ENCODE measurements around the gene ZNF488. TPM values are rescaled to one million over a fixed set of nuclear protein-coding genes. Genes with fewer than 3 reads are reported as not detected.

Gene ZNF488
- total RNA-seq, 1 experiment from 2014 or later, result 2.2 TPM

DNA sequence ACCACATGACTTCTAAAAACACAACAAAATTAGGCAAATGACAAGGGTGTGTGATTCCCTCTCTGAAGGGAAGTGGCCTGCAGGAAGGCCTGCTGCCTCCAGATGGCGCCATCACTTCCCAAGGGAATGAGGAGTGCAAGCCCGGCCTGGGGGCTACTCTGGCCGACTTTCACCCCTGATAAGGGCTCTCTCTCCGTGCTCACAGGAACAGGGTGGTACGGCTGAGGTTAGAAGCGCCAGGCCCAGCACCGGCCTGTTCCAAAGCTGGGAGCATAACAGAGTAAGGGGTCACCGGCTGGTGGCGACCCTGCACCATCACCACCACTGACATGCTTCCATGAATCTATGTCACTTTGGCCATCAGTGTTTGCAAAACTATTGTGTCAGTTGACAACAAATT is 22.8 kb downstream of the ZNF488 start:
- no peak overlapping the region for H3K4me3 Mint-ChIP-seq (ENCODE audit: low read depth, unreplicated experiment)
- DNase-seq, result peak; percentile 63
- no peaks in the 10 kb centered on the region for H3K36me3 Mint-ChIP-seq (ENCODE audit: insufficient read depth, unreplicated experiment)

GRCh38 chr10:47360419-47361040 is 23.6 kb downstream of the ZNF488 start:
- BruUV-seq (replicated peaks), result no TSS peak
- Mint-ChIP-seq H3K27me3 (ENCODE audit: unreplicated experiment) (no peaks in the 10 kb centered on the region), H3K27ac (ENCODE audit: unreplicated experiment) (no peak overlapping the region), H3K4me1 (ENCODE audit: low read depth, unreplicated experiment) (peaks cover 14% of the 10 kb centered on the region), H3K4me3 (ENCODE audit: low read depth, unreplicated experiment) (no peak overlapping the region), H3K9me3 (ENCODE audit: low read depth, unreplicated experiment) (no peaks in the 10 kb centered on the region), H3K36me3 (ENCODE audit: insufficient read depth, unreplicated experiment) (no peaks in the 10 kb centered on the region)
- CTCF ChIA-PET, result no interaction called here
- intact Hi-C loops (cut with micrococcal nuclease; ENCODE audit: unreplicated experiment), result no loop called here
- TF ChIP-seq, protein P1, sequence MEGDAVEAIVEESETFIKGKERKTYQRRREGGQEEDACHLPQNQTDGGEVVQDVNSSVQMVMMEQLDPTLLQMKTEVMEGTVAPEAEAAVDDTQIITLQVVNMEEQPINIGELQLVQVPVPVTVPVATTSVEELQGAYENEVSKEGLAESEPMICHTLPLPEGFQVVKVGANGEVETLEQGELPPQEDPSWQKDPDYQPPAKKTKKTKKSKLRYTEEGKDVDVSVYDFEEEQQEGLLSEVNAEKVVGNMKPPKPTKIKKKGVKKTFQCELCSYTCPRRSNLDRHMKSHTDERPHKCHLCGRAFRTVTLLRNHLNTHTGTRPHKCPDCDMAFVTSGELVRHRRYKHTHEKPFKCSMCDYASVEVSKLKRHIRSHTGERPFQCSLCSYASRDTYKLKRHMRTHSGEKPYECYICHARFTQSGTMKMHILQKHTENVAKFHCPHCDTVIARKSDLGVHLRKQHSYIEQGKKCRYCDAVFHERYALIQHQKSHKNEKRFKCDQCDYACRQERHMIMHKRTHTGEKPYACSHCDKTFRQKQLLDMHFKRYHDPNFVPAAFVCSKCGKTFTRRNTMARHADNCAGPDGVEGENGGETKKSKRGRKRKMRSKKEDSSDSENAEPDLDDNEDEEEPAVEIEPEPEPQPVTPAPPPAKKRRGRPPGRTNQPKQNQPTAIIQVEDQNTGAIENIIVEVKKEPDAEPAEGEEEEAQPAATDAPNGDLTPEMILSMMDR (IDR thresholded peaks at IDR 0.05; ENCODE audit: unreplicated experiment), result no peak
- DNase-seq, result no peak

More for the DNA sequence above, 22.8 kb downstream of the ZNF488 start:
- H3K4me1 Mint-ChIP-seq (ENCODE audit: low read depth, unreplicated experiment), result peaks cover 14% of the 10 kb centered on the region
- no peak overlapping the region for H3K27ac Mint-ChIP-seq (ENCODE audit: unreplicated experiment)
- BruUV-seq (replicated peaks), result no TSS peak
- TF ChIP-seq, protein P1 (IDR thresholded peaks at IDR 0.05; ENCODE audit: unreplicated experiment), result peak; percentile 80
- CTCF ChIA-PET, result interaction anchor here (1.2 to 1.3 kb wide), 2 partner anchors 23 to 46 kb away, joined by 3 to 4 read pairs; partner anchors contain the start of gene ZNF488
- intact Hi-C loops (cut with micrococcal nuclease; ENCODE audit: unreplicated experiment), result no loop called here
- no peaks in the 10 kb centered on the region for H3K9me3 Mint-ChIP-seq (ENCODE audit: low read depth, unreplicated experiment)
- H3K27me3 Mint-ChIP-seq (ENCODE audit: unreplicated experiment), result no peaks in the 10 kb centered on the region

- no TSS peak for BruUV-seq (replicated peaks)
- intact Hi-C loops (cut with micrococcal nuclease; ENCODE audit: unreplicated experiment), result no loop called here
- no peaks in the 10 kb centered on the region for H3K9me3 Mint-ChIP-seq (ENCODE audit: low read depth, unreplicated experiment)
- H3K27ac Mint-ChIP-seq (ENCODE audit: unreplicated experiment), result no peak overlapping the region
- H3K4me1 Mint-ChIP-seq (ENCODE audit: low read depth, unreplicated experiment), result peaks cover 14% of the 10 kb centered on the region
- H3K27me3 Mint-ChIP-seq (ENCODE audit: unreplicated experiment), result no peaks in the 10 kb centered on the region
- CTCF ChIA-PET, result no interaction called here
- DNase-seq, result no peak
- no peak overlapping the region for H3K4me3 Mint-ChIP-seq (ENCODE audit: low read depth, unreplicated experiment)
- TF ChIP-seq, protein P1 (IDR thresholded peaks at IDR 0.05; ENCODE audit: unreplicated experiment), result no peak
- no peaks in the 10 kb centered on the region for H3K36me3 Mint-ChIP-seq (ENCODE audit: insufficient read depth, unreplicated experiment)
Observed at GRCh38 chr10:47359626-47360418, 24.3 kb downstream of the ZNF488 start.

- CTCF ChIA-PET, result interaction anchor here (1.0 kb wide), 1 partner anchor 12 kb away, joined by 3 read pairs; no protein-coding TSS in a partner anchor
- no peak for DNase-seq
- Mint-ChIP-seq H3K4me3 (ENCODE audit: low read depth, unreplicated experiment) (no peak overlapping the region), H3K9me3 (ENCODE audit: low read depth, unreplicated experiment) (no peaks in the 10 kb centered on the region), H3K4me1 (ENCODE audit: low read depth, unreplicated experiment) (peaks cover 12% of the 10 kb centered on the region), H3K27me3 (ENCODE audit: unreplicated experiment) (no peaks in the 10 kb centered on the region), H3K36me3 (ENCODE audit: insufficient read depth, unreplicated experiment) (no peaks in the 10 kb centered on the region), H3K27ac (ENCODE audit: unreplicated experiment) (no peak overlapping the region)
- TF ChIP-seq, protein P1 (IDR thresholded peaks at IDR 0.05; ENCODE audit: unreplicated experiment), result no peak
- no TSS peak for BruUV-seq (replicated peaks)
- intact Hi-C loops (cut with micrococcal nuclease; ENCODE audit: unreplicated experiment), result no loop called here
Observed at GRCh38 chr10:47359101-47359500, 25.0 kb downstream of the ZNF488 start.
